ENCODE measurements around the gene VPS45. TPM values are rescaled to one million over a fixed set of nuclear protein-coding genes. Genes with fewer than 3 reads are reported as not detected.
"Not testable (repeated sequence)": the region's sequence is repeated elsewhere in the genome, so short reads cannot be mapped to it uniquely, and the experiment has no call there.

Gene VPS45
- polyA plus RNA-seq, 4 donors = 65.1 to 80.6 (median 77.3) TPM

GRCh38 chr1:150183061-150183460 lies 115.5 kb downstream of the VPS45 start:
- DNase-seq (ENCODE audit: low read depth in 4 of 4, low spot score in 3 of 4) = no peak

DNA sequence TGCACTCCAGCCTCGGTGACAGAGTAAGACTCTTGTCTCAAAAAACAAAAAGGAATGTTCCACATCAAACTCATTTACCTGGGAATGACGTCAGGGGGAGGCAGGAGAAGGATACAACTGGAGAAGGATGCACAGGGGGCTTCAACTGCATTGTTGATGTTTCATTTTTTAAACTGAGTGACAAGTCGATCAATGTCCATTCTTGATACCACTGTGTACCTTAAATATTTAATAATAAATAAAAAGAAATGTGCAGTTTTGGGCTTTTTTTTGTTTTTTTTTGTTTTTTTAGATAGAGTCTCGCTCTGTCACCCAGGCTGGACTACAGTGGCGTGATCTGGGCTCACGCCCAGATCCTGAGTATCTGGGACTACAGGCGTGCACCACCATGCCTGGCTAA lies 117.9 kb downstream of the VPS45 start:
- no peak for DNase-seq (ENCODE audit: low read depth in 4 of 4, low spot score in 3 of 4)

DNA sequence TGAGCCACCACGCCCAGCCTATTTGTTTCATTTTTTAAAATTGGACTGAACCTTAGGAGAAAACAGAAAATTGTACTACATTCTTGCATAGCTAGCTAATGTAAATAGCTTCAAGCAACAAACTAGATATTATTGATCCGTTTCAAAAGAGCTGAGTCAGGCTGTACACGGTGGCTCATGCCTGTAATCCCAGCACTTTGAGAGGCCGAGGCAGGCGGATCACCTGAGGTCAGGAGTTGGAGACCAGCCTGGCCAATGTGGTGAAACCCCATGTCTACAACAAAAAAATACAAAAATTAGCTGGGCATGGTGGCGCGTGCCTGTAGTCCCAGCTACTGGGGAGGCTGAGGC lies 118.8 kb downstream of the VPS45 start:
- not testable (repeated sequence) for DNase-seq (ENCODE audit: low read depth in 4 of 4, low spot score in 3 of 4)

DNA sequence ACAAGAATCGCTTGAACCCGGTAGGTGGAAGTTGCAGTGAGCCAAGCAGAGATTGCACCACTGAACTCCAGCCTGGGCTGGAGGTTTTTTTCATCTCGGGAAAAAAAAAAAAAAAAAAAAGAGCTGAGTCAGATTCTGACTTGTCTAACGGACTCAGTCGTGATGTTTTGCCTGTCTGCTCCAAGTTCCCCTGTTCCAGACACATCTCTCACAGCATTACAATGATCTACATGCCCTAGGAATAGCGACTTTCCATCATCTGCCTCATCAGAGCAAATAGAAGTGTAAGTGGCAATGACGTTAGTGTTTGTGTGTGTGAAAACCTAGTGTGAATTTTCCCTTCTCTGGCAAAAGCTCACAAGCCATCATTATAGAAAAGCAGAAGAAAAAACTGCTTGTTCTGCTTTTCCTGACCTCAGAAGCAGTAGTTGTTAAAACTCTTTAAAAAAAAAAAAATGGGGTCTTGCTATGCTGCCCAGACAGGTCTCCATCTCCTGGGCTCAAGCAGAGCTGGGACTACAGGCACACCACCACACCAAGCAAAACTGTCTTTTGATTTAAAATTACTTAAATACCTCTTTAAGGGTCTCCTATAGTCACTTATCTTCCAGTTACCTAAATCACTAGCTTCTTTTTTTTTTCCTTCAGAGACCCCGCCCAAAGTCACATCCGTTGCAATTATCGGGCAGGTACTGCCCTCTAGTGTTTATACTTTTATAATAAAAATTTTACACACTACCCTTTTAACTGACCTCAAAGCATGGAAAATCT lies 119.4 kb downstream of the VPS45 start:
- no peak for DNase-seq (ENCODE audit: low read depth in 4 of 4, low spot score in 3 of 4)

DNA sequence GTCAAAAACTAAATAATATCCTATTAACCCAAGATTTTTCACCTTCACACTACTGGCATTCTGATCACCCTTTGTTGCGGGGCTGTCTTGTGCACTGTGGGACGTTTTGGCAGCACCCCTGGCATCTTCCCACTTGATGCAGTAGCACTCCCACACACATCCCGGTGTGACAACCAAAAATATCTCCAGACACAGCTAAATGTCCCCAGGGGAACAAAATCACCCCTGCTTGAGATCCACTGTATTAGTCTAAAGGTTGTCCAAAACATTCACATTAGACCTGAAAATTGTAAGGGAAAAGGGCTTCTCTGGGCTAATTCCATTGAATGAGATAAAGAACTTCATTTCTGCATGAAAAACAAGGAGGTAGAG lies 120.0 kb downstream of the VPS45 start:
- no peak for DNase-seq (ENCODE audit: low read depth in 4 of 4, low spot score in 3 of 4)

DNA sequence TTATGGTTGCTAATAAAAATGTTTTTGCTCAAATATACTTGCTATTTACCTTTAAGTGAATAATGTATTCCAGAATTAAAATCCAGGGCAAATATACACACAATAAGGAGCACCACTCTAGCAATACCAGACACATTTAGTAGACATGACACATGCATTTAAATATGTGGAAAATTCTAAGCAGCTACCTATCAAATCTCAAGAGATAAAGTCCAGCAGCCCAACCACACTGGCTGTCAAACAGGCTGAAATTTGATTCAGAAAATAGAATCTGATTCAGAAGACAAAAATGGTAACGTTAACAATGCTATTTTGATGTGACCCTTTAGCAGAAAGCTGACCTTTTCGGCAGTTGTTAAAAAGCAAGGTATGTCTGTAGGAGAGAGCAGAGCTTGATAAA lies 124.4 kb downstream of the VPS45 start:
- no peak for DNase-seq (ENCODE audit: low read depth in 4 of 4, low spot score in 3 of 4)

DNA sequence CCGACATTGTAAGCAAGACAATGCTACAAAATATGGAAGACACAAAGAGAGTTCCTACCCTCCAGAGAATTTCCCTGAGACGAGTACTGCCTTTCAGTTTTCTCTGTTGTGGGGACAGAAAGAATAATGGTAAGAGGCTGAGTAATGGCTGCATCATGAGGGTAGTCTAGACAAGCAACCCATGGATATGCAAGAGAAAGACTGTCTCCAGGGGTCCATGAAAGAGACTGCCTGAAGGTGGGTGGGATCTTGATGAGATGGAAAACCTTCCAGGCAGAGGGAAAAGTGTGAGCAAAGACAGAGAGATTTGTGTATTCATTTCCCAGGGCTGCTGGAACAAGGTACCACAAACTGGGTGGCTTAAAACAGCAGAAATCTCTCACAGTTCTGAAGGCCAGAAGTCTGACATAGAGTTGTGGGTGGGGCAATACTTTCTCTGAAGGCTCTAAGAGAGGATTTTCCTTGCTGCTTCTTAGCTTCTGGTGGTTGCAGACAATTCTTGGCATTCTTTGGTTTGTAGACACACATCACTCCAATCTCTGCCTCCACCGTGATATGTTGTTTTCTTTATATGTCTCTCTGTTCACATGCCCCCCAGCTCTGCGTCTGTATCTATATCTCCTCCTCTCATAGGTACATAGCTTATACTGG lies 126.9 kb downstream of the VPS45 start:
- DNase-seq (ENCODE audit: low read depth in 4 of 4, low spot score in 3 of 4) = no peak

Other genes with a start within 250 kb of the VPS45 start
- 10 to 100 TPM; 19.7 to 28.1 (median 21.7) TPM for gene BOLA1, start 168.2 kb upstream of the VPS45 start, polyA plus RNA-seq (ENCODE audit: insufficient read length in 4 of 4)
- 1 to 10 TPM; 6.7 to 8.8 (median 8.1) TPM for gene SV2A, start 149.9 kb upstream of the VPS45 start, polyA plus RNA-seq (ENCODE audit: insufficient read length in 4 of 4)
- gene SF3B4, start 140.0 kb upstream of the VPS45 start, polyA plus RNA-seq (ENCODE audit: insufficient read length in 4 of 4) = 10 to 100 TPM; 79.1 to 96.8 (median 88.4) TPM
- 10 to 100 TPM; 28.8 to 31.9 (median 30.7) TPM for gene MTMR11, start 130.9 kb upstream of the VPS45 start, polyA plus RNA-seq (ENCODE audit: insufficient read length in 4 of 4)
- gene OTUD7B, start 57.0 kb upstream of the VPS45 start, polyA plus RNA-seq (ENCODE audit: insufficient read length in 4 of 4) = 10 to 100 TPM; 18.9 to 22.0 (median 19.5) TPM
- 10 to 100 TPM; 44.5 to 60.5 (median 54.1) TPM for gene PLEKHO1, start 82.1 kb downstream of the VPS45 start, polyA plus RNA-seq (ENCODE audit: insufficient read length in 4 of 4)
- 100 to 1,000 TPM; 101 to 132 (median 121) TPM for gene ANP32E, start 168.3 kb downstream of the VPS45 start, polyA plus RNA-seq (ENCODE audit: insufficient read length in 4 of 4)
- 1 to 10 TPM; 6.2 to 8.1 (median 7.4) TPM for gene CA14, start 190.0 kb downstream of the VPS45 start, polyA plus RNA-seq (ENCODE audit: insufficient read length in 4 of 4)
- 100 to 1,000 TPM; 184 to 211 (median 197) TPM for gene APH1A, start 201.2 kb downstream of the VPS45 start, polyA plus RNA-seq (ENCODE audit: insufficient read length in 4 of 4)
- gene C1orf54, start 205.0 kb downstream of the VPS45 start, polyA plus RNA-seq (ENCODE audit: insufficient read length in 4 of 4) = 10 to 100 TPM; 43.4 to 52.4 (median 47.9) TPM
- gene CIART, start 214.8 kb downstream of the VPS45 start, polyA plus RNA-seq (ENCODE audit: insufficient read length in 4 of 4) = 1 to 10 TPM; 7.0 to 8.1 (median 7.5) TPM
- 10 to 100 TPM; 67.6 to 77.1 (median 75.5) TPM for gene MRPS21, start 226.1 kb downstream of the VPS45 start, polyA plus RNA-seq (ENCODE audit: insufficient read length in 4 of 4)